GM12873 (cell line): ENCODE data around the gene TNNC2.

ENCODE experiments used
- CTCF ChIP-seq: IDR thresholded peaks from 2 replicates; pipeline ENCODE4 v1.5.1; 2012; ENCODE audit warnings: low read depth, mild to moderate bottlenecking, moderate library complexity, low read length, control low read depth; ENCODE audit not compliant: insufficient read depth; ENCODE audit errors: missing control alignments

The TNNC2 gene

GRCh38 chr20:45816951-45817350 lies 10.2 kb downstream of the TNNC2 start:
- no peak for TF ChIP-seq CTCF

- no peak for TF ChIP-seq CTCF
Observed at GRCh38 chr20:45814314-45814713, 12.8 kb downstream of the TNNC2 start.

- no peak for TF ChIP-seq CTCF
Observed at GRCh38 chr20:45813489-45813888, 13.6 kb downstream of the TNNC2 start.

- no peak for TF ChIP-seq CTCF
Observed at GRCh38 chr20:45813006-45813340, 14.1 kb downstream of the TNNC2 start.

GRCh38 chr20:45812157-45813005 lies 14.7 kb downstream of the TNNC2 start, which contains the start of gene UBE2C:
Gene UBE2C, plus strand, starts transcription at chr20:45812644. Its CDS starts 52 bp downstream, at chr20:45812696.
- TF ChIP-seq CTCF: no peak

GRCh38 chr20:45810191-45810970 lies 16.7 kb downstream of the TNNC2 start:
- TF ChIP-seq CTCF: no peak

GRCh38 chr20:45801851-45802250 lies 25.3 kb downstream of the TNNC2 start:
- no peak for TF ChIP-seq CTCF
